HG03108 (cell line): ENCODE data around the gene COG5.
"Not testable (repeated sequence)": the region's sequence is repeated elsewhere in the genome, so short reads cannot be mapped to it uniquely, and the experiment has no call there.

Experiments
- ATAC-seq: cut with Tn5 transposase; IDR thresholded peaks from one replicate; pipeline ENCODE4 v1.9.1; 2021; ENCODE audit warnings: moderate library complexity; ENCODE audit not compliant: unreplicated experiment

The COG5 gene

GRCh38 chr7:107167483-107168232 lies 396.1 kb downstream of the COG5 start:
- ATAC-seq = no peak

- no peak for ATAC-seq
Observed at GRCh38 chr7:107166736-107167426, 396.8 kb downstream of the COG5 start.

- no peak for ATAC-seq
Observed at GRCh38 chr7:107165341-107165740, 398.4 kb downstream of the COG5 start.

- ATAC-seq = no peak
Observed at GRCh38 chr7:107164092-107164491, 399.6 kb downstream of the COG5 start.

GRCh38 chr7:107162475-107162874 lies 401.2 kb downstream of the COG5 start:
- ATAC-seq = no peak

- ATAC-seq = no peak
Observed at GRCh38 chr7:107161415-107161814, 402.3 kb downstream of the COG5 start.

GRCh38 chr7:107160389-107160788 lies 403.3 kb downstream of the COG5 start:
- ATAC-seq = no peak

GRCh38 chr7:107158028-107158427 lies 405.7 kb downstream of the COG5 start:
- ATAC-seq = no peak

- ATAC-seq = no peak
Observed at GRCh38 chr7:107157091-107157490, 406.6 kb downstream of the COG5 start.

GRCh38 chr7:107155726-107156125 lies 408.0 kb downstream of the COG5 start:
- not testable (repeated sequence) for ATAC-seq

- ATAC-seq = no peak
Observed at GRCh38 chr7:107154826-107155225, 408.9 kb downstream of the COG5 start.

GRCh38 chr7:107152011-107152410 lies 411.7 kb downstream of the COG5 start:
- no peak for ATAC-seq
